HepG2 (cell line): ENCODE measurements around the gene TBC1D1. TPM values are rescaled to one million over a fixed set of nuclear protein-coding genes. Genes with fewer than 3 reads are reported as not detected.

ENCODE experiments used
- ATAC-seq: fragments of 200-7000 bp; cut with Tn5 transposase; 3 replicates; pipeline ENCODE4 v1.9.1; 2020; ENCODE audit warnings: mild to moderate bottlenecking, moderate library complexity
- BruUV-seq: library from RNA; stranded (reverse); fragments of 400-500 nt; replicated peaks from 2 replicates; lab custom pipeline; 2021; lab: Mats Ljungman, UMichigan
- CTCF ChIA-PET: fragments of 300-600 bp; formaldehyde crosslinking; extraction: SDS; loops from one replicate; lab custom pipeline; 2021; ENCODE audit warnings: low total read pairs, inconsistent platforms, low intra/inter-chr PET ratio; lab: Yijun Ruan, JAX
- POLR2A ChIA-PET: fragments of 350-600 bp; sonication (Branson Sonifier 250); formaldehyde crosslinking; loops from one replicate; lab custom pipeline; 2020; ENCODE audit warnings: antibody characterized with exemption, inconsistent platforms; lab: Yijun Ruan, JAX
- DNase-seq: peaks from one replicate; pipeline ENCODE4 v3.0.0-alpha.2; 2015; ENCODE audit warnings: low spot score
- FAIRE-seq: peaks from 3 replicates; lab custom pipeline; 2011; peaks lifted over from hg19 to GRCh38; lab: Jason Lieb, UNC
- H2AFZ ChIP-seq: one replicate; pipeline ENCODE4 v1.6.1; 2011; ENCODE audit warnings: low read length, inconsistent platforms
- H3K27ac ChIP-seq: fragments of 300-600 bp; 3 replicates; pipeline ENCODE4 v1.8.0; 2011; ENCODE audit warnings: mixed run types, mild to moderate bottlenecking, mixed read lengths, low read length, inconsistent platforms; ENCODE audit not compliant: insufficient read depth; ENCODE audit errors: extremely low read length
- H3K27me3 ChIP-seq, 2 experiments: fragments of 200-600 bp in 1 of 2; 2 replicates in 1 of 2; 3 replicates in 1 of 2; pipeline versions ENCODE4 v1.6.0 to v1.8.0; 2011; ENCODE audit warnings: low read length in 2 of 2, mild to moderate bottlenecking in 2 of 2, moderate library complexity in 2 of 2, inconsistent platforms in 1 of 2; ENCODE audit not compliant: insufficient read depth in 2 of 2, control insufficient read depth in 1 of 2
- H3K36me3 ChIP-seq, 2 experiments: fragments of 200-600 bp in 1 of 2; replicated peaks in 1 of 2; 2 replicates in 1 of 2; 3 replicates in 1 of 2; pipeline versions ENCODE4 v1.5.1 to v1.8.0; 2011; ENCODE audit warnings: low read length in 2 of 2, inconsistent platforms in 1 of 2; ENCODE audit not compliant: insufficient read depth in 2 of 2, control insufficient read depth in 1 of 2
- H3K4me1 ChIP-seq: 2 replicates; pipeline ENCODE4 v1.5.1; 2012; ENCODE audit warnings: low read length, inconsistent platforms; ENCODE audit not compliant: insufficient read depth
- H3K4me2 ChIP-seq: 2 replicates; pipeline ENCODE4 v1.6.0; 2011; ENCODE audit warnings: low read depth, low read length, inconsistent platforms
- H3K4me3 ChIP-seq, 3 experiments: fragments of 200-600 bp in 1 of 3; sonication (generic), shearing (Covaris generic) in 1 of 3; replicated peaks in 1 of 3; 2 replicates each; pipeline ENCODE4 v1.5.1; 2011 to 2016; ENCODE audit warnings: low read length in 3 of 3, inconsistent platforms in 2 of 3, low read depth in 2 of 3, mild to moderate bottlenecking in 2 of 3, control low read depth in 1 of 3, mixed read lengths in 1 of 3; ENCODE audit not compliant: insufficient read depth in 1 of 3
- H3K79me2 ChIP-seq: one replicate; pipeline ENCODE4 v1.6.1; 2011; ENCODE audit warnings: low read length, inconsistent platforms; ENCODE audit not compliant: insufficient read depth
- H3K9ac ChIP-seq: 2 replicates; pipeline ENCODE4 v1.6.0; 2011; ENCODE audit warnings: mild to moderate bottlenecking, low read depth, low read length, inconsistent platforms; ENCODE audit not compliant: insufficient read depth
- H3K9me3 ChIP-seq: 2 replicates; pipeline ENCODE4 v1.5.1; 2012; ENCODE audit warnings: mild to moderate bottlenecking, low read length
- H4K20me1 ChIP-seq: 2 replicates; pipeline ENCODE4 v1.6.0; 2011; ENCODE audit warnings: inconsistent platforms, mild to moderate bottlenecking, low read length, moderate library complexity; ENCODE audit not compliant: insufficient read depth
- AKAP8 ChIP-seq: sonication (generic); formaldehyde crosslinking; IDR thresholded peaks from 2 replicates; pipeline ENCODE4 v1.5.1; 2020; ENCODE audit warnings: mild to moderate bottlenecking, missing genetic modification reagents
- HDAC2 ChIP-seq: sonication (generic); formaldehyde crosslinking; IDR thresholded peaks from 2 replicates; pipeline ENCODE4 v1.4.0; 2020; ENCODE audit warnings: missing genetic modification reagents
- KIAA2018 ChIP-seq: sonication (generic); formaldehyde crosslinking; IDR thresholded peaks from 2 replicates; pipeline ENCODE4 v1.5.0; 2020; ENCODE audit warnings: mild to moderate bottlenecking, missing genetic modification reagents, borderline replicate concordance
- NFAT5 ChIP-seq: sonication (generic); formaldehyde crosslinking; IDR thresholded peaks from 2 replicates; pipeline ENCODE4 v1.4.0; 2020; ENCODE audit warnings: missing genetic modification reagents
- PRDM15 ChIP-seq: sonication (generic); formaldehyde crosslinking; IDR thresholded peaks from 2 replicates; pipeline ENCODE4 v1.4.0; 2020; ENCODE audit warnings: missing genetic modification reagents
- WGBS: methylation state at CpG from one replicate; pipeline ENCODE4 v1.1.6; 2017; ENCODE audit warnings: low lambda C conversion rate; 5-methylcytosine and 5-hydroxymethylcytosine counted together
- in situ Hi-C: cut with HindIII; loops from 2 replicates; pipeline ENCODE4 v1.10.0; 2017; ENCODE audit warnings: low pct_unique_long_range_greater_than_20kb; ENCODE audit not compliant: extremely low pct_ligation_motif_present
- intact Hi-C: fragments of 100-400 bp; cut with micrococcal nuclease; formaldehyde crosslinking; loops from one replicate; pipeline ENCODE4 v1.10.0; 2022; ENCODE audit not compliant: unreplicated experiment
- polyA plus RNA-seq, 8 experiments: library from polyadenylated mRNA; depleted of rRNA in 3 of 8; stranded (reverse) in 7 of 8; unstranded in 1 of 8; fragments of >200 nt; fragmentation: Illumina TruSeq in 4 of 8; extraction: Trizol in 4 of 8; gene quantifications; 2 replicates each; pipeline versions ENCODE4 v1.2.1 to v1.2.3, GENCODE V29; 2011 to 2016; ENCODE audit warnings: low read depth in 4 of 8, missing spikeins in 1 of 8, mixed read lengths in 1 of 8; ENCODE audit not compliant: insufficient read depth in 1 of 8
- total RNA-seq, 5 experiments: library from RNA; depleted of rRNA; stranded (reverse); fragments of >200 nt; fragmentation: Illumina TruSeq; extraction: Trizol; gene quantifications; 2 replicates each; pipeline ENCODE4 v1.2.3, GENCODE V29; 2016; ENCODE audit warnings: low read depth in 1 of 5

The TBC1D1 gene
- total and polyA plus RNA-seq, 2 of the 13 experiments (the other 11 are each of a cell fraction or from before 2014, with no cell fraction given) = 37.3 to 62.8 TPM

GRCh38 chr4:38145741-38146140, 254.9 kb downstream of the TBC1D1 start (continued):
- TF ChIP-seq AKAP8 (no peak), NFAT5 (CRISPR knock-in tag) (no peak), HDAC2 (CRISPR knock-in tag) (no peak)
- TF ChIP-seq, all 625 proteins: peak for 0

GRCh38 chr4:38146383-38146782, 255.5 kb downstream of the TBC1D1 start:
- H3K27ac ChIP-seq = no peak overlapping the region
- ChIA-PET POLR2A (no interaction called here), CTCF (no interaction called here)
- 89% methylated on average over 2 of the region's 2 CpGs for WGBS
- in situ Hi-C loops = no loop called here
- H4K20me1 ChIP-seq = no peaks in the 10 kb centered on the region
- H3K9me3 ChIP-seq = no peaks in the 10 kb centered on the region
- FAIRE-seq (no peak), DNase-seq (no peak), ATAC-seq (no peak)
- H3K79me2 ChIP-seq = no peaks in the 10 kb centered on the region
- no peak overlapping the region for H3K9ac ChIP-seq
- no peak overlapping the region for H3K4me2 ChIP-seq
- H3K36me3 ChIP-seq = no peaks in the 10 kb centered on the region; a peak in 1 of 5 replicates
- no peak overlapping the region for H3K4me3 ChIP-seq
- no peak overlapping the region for H2AFZ ChIP-seq
- no peaks in the 10 kb centered on the region for H3K27me3 ChIP-seq
- intact Hi-C loops = no loop called here
- peaks cover 37% of the 10 kb centered on the region for H3K4me1 ChIP-seq
- no TSS peak for BruUV-seq
- no peak for TF ChIP-seq KIAA2018 (CRISPR knock-in tag)
- TF ChIP-seq PRDM15 = no peak
